Astrocyte (in vitro differentiated cells and primary cell): ENCODE data around the gene UGT2B7. TPM values are rescaled to one million over a fixed set of nuclear protein-coding genes. Genes with fewer than 3 reads are reported as not detected.
A peak's percentile ranks its signal among the peaks of the same experiment; 100 is the strongest.

ENCODE experiments used
- DNase-seq: peaks from one replicate; pipeline ENCODE4 v3.0.0-alpha.2; 2010; ENCODE audit warnings: low read depth
- FAIRE-seq: peaks from 2 replicates; lab custom pipeline; 2011; peaks lifted over from hg19 to GRCh38; lab: Jason Lieb, UNC
- H2AFZ ChIP-seq: 2 replicates; pipeline ENCODE4 v1.6.0; 2012; ENCODE audit warnings: low read depth, low read length, inconsistent platforms
- H3K27ac ChIP-seq: 2 replicates; pipeline ENCODE4 v1.5.1; 2011; ENCODE audit warnings: low read depth, low read length, inconsistent platforms
- H3K27me3 ChIP-seq: 2 replicates; pipeline ENCODE4 v1.6.0; 2011; ENCODE audit warnings: low read length, inconsistent platforms; ENCODE audit not compliant: insufficient read depth
- H3K36me3 ChIP-seq: 2 replicates; pipeline ENCODE4 v1.5.1; 2011; ENCODE audit warnings: low read length, inconsistent platforms; ENCODE audit not compliant: insufficient read depth
- H3K4me1 ChIP-seq: 2 replicates; pipeline ENCODE4 v1.5.1; 2011; ENCODE audit warnings: low read length, inconsistent platforms; ENCODE audit not compliant: insufficient read depth
- H3K4me2 ChIP-seq: 2 replicates; pipeline ENCODE4 v1.6.0; 2012; ENCODE audit warnings: low read length, inconsistent platforms
- H3K4me3 ChIP-seq: 2 replicates; pipeline ENCODE4 v1.5.1; 2011; ENCODE audit warnings: low read depth, mild to moderate bottlenecking, low read length, inconsistent platforms; ENCODE audit not compliant: insufficient read depth
- H3K79me2 ChIP-seq: 2 replicates; pipeline ENCODE4 v1.6.0; 2012; ENCODE audit warnings: mild to moderate bottlenecking, low read length, inconsistent platforms; ENCODE audit not compliant: insufficient read depth
- H3K9ac ChIP-seq: 2 replicates; pipeline ENCODE4 v1.6.0; 2012; ENCODE audit warnings: mild to moderate bottlenecking, low read length, inconsistent platforms
- H3K9me3 ChIP-seq: 2 replicates; pipeline ENCODE4 v1.5.1; 2012; ENCODE audit warnings: low read depth, mild to moderate bottlenecking, low read length, inconsistent platforms; ENCODE audit not compliant: insufficient read depth
- H4K20me1 ChIP-seq: 2 replicates; pipeline ENCODE4 v1.6.0; 2012; ENCODE audit warnings: low read length, inconsistent platforms; ENCODE audit not compliant: insufficient read depth
- H3K27ac Mint-ChIP-seq: one replicate; pipeline ENCODE4 v1.8.0; 2021; ENCODE audit warnings: mild to moderate bottlenecking, mixed read lengths; ENCODE audit not compliant: unreplicated experiment
- H3K27me3 Mint-ChIP-seq: one replicate; pipeline ENCODE4 v1.8.0; 2021; ENCODE audit warnings: low read depth, mixed read lengths; ENCODE audit not compliant: unreplicated experiment
- H3K36me3 Mint-ChIP-seq: one replicate; pipeline ENCODE4 v1.8.0; 2021; ENCODE audit warnings: low read depth, mixed read lengths; ENCODE audit not compliant: unreplicated experiment
- H3K4me1 Mint-ChIP-seq: one replicate; pipeline ENCODE4 v1.8.0; 2021; ENCODE audit warnings: low read depth, mixed read lengths; ENCODE audit not compliant: unreplicated experiment
- H3K4me3 Mint-ChIP-seq: one replicate; pipeline ENCODE4 v1.8.0; 2021; ENCODE audit warnings: mild to moderate bottlenecking, moderate library complexity, mixed read lengths; ENCODE audit not compliant: unreplicated experiment
- H3K9me3 Mint-ChIP-seq: one replicate; pipeline ENCODE4 v1.8.0; 2021; ENCODE audit warnings: mild to moderate bottlenecking, mixed read lengths; ENCODE audit not compliant: unreplicated experiment
- CTCF ChIP-seq: IDR thresholded peaks from 2 replicates; pipeline ENCODE4 v1.5.1; 2011; ENCODE audit warnings: low read depth, mild to moderate bottlenecking, inconsistent platforms, low read length, moderate library complexity; ENCODE audit not compliant: insufficient read depth
- EZH2 ChIP-seq: IDR thresholded peaks from 2 replicates; pipeline ENCODE4 v1.6.1; 2012; ENCODE audit warnings: mild to moderate bottlenecking, low read length, inconsistent platforms; ENCODE audit not compliant: insufficient read depth
- total RNA-seq: library from RNA; stranded (reverse); gene quantifications from 2 replicates; pipeline ENCODE4 v1.2.1, GENCODE V29; 2021

Gene UGT2B7
- total RNA-seq, 1 donor from 2014 or later, result 0.25 TPM

- Histone ChIP-seq H3K27ac (no peak overlapping the region), H3K79me2 (no peaks in the 10 kb centered on the region), H2AFZ (no peak overlapping the region), H4K20me1 (no peaks in the 10 kb centered on the region), H3K4me3 (no peak overlapping the region), H3K4me1 (peaks cover 17% of the 10 kb centered on the region), H3K4me2 (no peak overlapping the region), H3K36me3 (no peaks in the 10 kb centered on the region), H3K9me3 (no peaks in the 10 kb centered on the region), H3K9ac (no peak overlapping the region), H3K27me3 (no peaks in the 10 kb centered on the region)
- FAIRE-seq, result no peak
- no peak overlapping the region for H3K4me3 Mint-ChIP-seq
- H3K4me1 Mint-ChIP-seq, result peaks cover 22% of the 10 kb centered on the region
- H3K27ac Mint-ChIP-seq, result peak overlapping the region; percentile 47
- no peaks in the 10 kb centered on the region for H3K27me3 Mint-ChIP-seq
- no peaks in the 10 kb centered on the region for H3K9me3 Mint-ChIP-seq
- DNase-seq, result no peak
- no peak for TF ChIP-seq EZH2
- no peak for TF ChIP-seq CTCF
- H3K36me3 Mint-ChIP-seq, result no peaks in the 10 kb centered on the region
These were observed 3.2 kb upstream of the UGT2B7 start for GRCh38 chr4:69092980-69093568.

- DNase-seq (no peak), FAIRE-seq (no peak)
- peaks cover 17% of the 10 kb centered on the region for H3K4me1 ChIP-seq
- H3K27me3 ChIP-seq, result no peaks in the 10 kb centered on the region
- H3K9me3 Mint-ChIP-seq, result no peaks in the 10 kb centered on the region
- H3K27ac Mint-ChIP-seq, result no peak overlapping the region
- H3K9ac ChIP-seq, result no peak overlapping the region
- H3K4me3 ChIP-seq, result no peak overlapping the region
- no peaks in the 10 kb centered on the region for H3K36me3 Mint-ChIP-seq
- no peaks in the 10 kb centered on the region for H3K36me3 ChIP-seq
- no peak overlapping the region for H3K4me3 Mint-ChIP-seq
- peaks cover 22% of the 10 kb centered on the region for H3K4me1 Mint-ChIP-seq
- no peaks in the 10 kb centered on the region for H3K27me3 Mint-ChIP-seq
- no peaks in the 10 kb centered on the region for H4K20me1 ChIP-seq
- H3K27ac ChIP-seq, result no peak overlapping the region
- no peak for TF ChIP-seq CTCF
- H3K4me2 ChIP-seq, result no peak overlapping the region
- no peaks in the 10 kb centered on the region for H3K9me3 ChIP-seq
- no peak overlapping the region for H2AFZ ChIP-seq
- H3K79me2 ChIP-seq, result no peaks in the 10 kb centered on the region
These were observed 2.6 kb upstream of the UGT2B7 start for GRCh38 chr4:69093681-69094080.

- Mint-ChIP-seq H3K4me1 (peaks cover 22% of the 10 kb centered on the region), H3K4me3 (no peak overlapping the region), H3K9me3 (no peaks in the 10 kb centered on the region), H3K27me3 (no peaks in the 10 kb centered on the region), H3K36me3 (no peaks in the 10 kb centered on the region), H3K27ac (peak overlapping the region; percentile 36)
- FAIRE-seq (no peak), DNase-seq (peak; percentile 87)
- TF ChIP-seq CTCF, result no peak
- no peak for TF ChIP-seq EZH2
- H3K27me3 ChIP-seq, result no peaks in the 10 kb centered on the region
- H3K36me3 ChIP-seq, result no peaks in the 10 kb centered on the region
- H3K9ac ChIP-seq, result no peak overlapping the region
- peak overlapping the region; percentile 5 for H3K4me3 ChIP-seq
- H3K79me2 ChIP-seq, result no peaks in the 10 kb centered on the region
- H3K9me3 ChIP-seq, result no peaks in the 10 kb centered on the region
- H2AFZ ChIP-seq, result no peak overlapping the region
- H4K20me1 ChIP-seq, result no peaks in the 10 kb centered on the region
- peaks cover 17% of the 10 kb centered on the region for H3K4me1 ChIP-seq
- peak overlapping the region; percentile 35 for H3K4me2 ChIP-seq
- H3K27ac ChIP-seq, result peak overlapping the region; percentile 21
These were observed 958 bp upstream of the UGT2B7 start for GRCh38 chr4:69095301-69095731.
